HG03439 (cell line): ENCODE measurements around the gene HERC6.
"Not testable (repeated sequence)": the region's sequence is repeated elsewhere in the genome, so short reads cannot be mapped to it uniquely, and the experiment has no call there.

ENCODE experiments used
- ATAC-seq: cut with Tn5 transposase; IDR thresholded peaks from one replicate; pipeline ENCODE4 v1.9.1; 2021; ENCODE audit warnings: mild to moderate bottlenecking, moderate library complexity; ENCODE audit not compliant: unreplicated experiment

HERC6 gene

GRCh38 chr4:88382621-88383020 is 4.0 kb downstream of the HERC6 start:
- ATAC-seq = no peak

GRCh38 chr4:88390128-88390527 is 11.5 kb downstream of the HERC6 start:
- ATAC-seq = no peak

GRCh38 chr4:88391703-88392102 is 13.1 kb downstream of the HERC6 start:
- ATAC-seq = no peak

GRCh38 chr4:88396681-88397080 is 18.0 kb downstream of the HERC6 start:
- no peak for ATAC-seq

GRCh38 chr4:88398381-88398780 is 19.7 kb downstream of the HERC6 start:
- ATAC-seq = no peak

GRCh38 chr4:88409206-88409605 is 30.6 kb downstream of the HERC6 start:
- no peak for ATAC-seq

- no peak for ATAC-seq
These were observed 31.1 kb downstream of the HERC6 start for GRCh38 chr4:88409789-88410188.

GRCh38 chr4:88411491-88412096 is 32.9 kb downstream of the HERC6 start:
- ATAC-seq = no peak

GRCh38 chr4:88413801-88414200 is 35.1 kb downstream of the HERC6 start:
- no peak for ATAC-seq

- no peak for ATAC-seq
These were observed 36.1 kb downstream of the HERC6 start for GRCh38 chr4:88414755-88415154.

GRCh38 chr4:88415982-88416381 is 37.3 kb downstream of the HERC6 start:
- no peak for ATAC-seq

- no peak for ATAC-seq
These were observed 39.8 kb downstream of the HERC6 start for GRCh38 chr4:88418411-88418810.

- ATAC-seq = no peak
These were observed 41.2 kb downstream of the HERC6 start for GRCh38 chr4:88419874-88420273.

GRCh38 chr4:88420844-88421243 is 42.2 kb downstream of the HERC6 start:
- no peak for ATAC-seq

GRCh38 chr4:88422403-88422802 is 43.8 kb downstream of the HERC6 start:
- no peak for ATAC-seq

GRCh38 chr4:88429401-88429800 is 50.7 kb downstream of the HERC6 start:
- ATAC-seq = no peak

GRCh38 chr4:88435987-88436693 is 57.5 kb downstream of the HERC6 start:
- ATAC-seq = no peak

- ATAC-seq = not testable (repeated sequence)
These were observed 59.2 kb downstream of the HERC6 start for GRCh38 chr4:88437873-88438272.

- no peak for ATAC-seq
These were observed 60.6 kb downstream of the HERC6 start for GRCh38 chr4:88439161-88439760.

GRCh38 chr4:88440146-88440545 is 61.5 kb downstream of the HERC6 start:
- ATAC-seq = no peak

GRCh38 chr4:88441696-88442095 is 63.0 kb downstream of the HERC6 start:
- no peak for ATAC-seq

- no peak for ATAC-seq
These were observed 64.1 kb downstream of the HERC6 start for GRCh38 chr4:88442689-88443191.
